Measurements from ENCODE around the gene ANKS1B. TPM values are rescaled to one million over a fixed set of nuclear protein-coding genes. Genes with fewer than 3 reads are reported as not detected.

ANKS1B gene
- total and polyA plus RNA-seq, 2 of the 4 experiments (the other 2 are of a cell fraction), result 0.17 to 0.18 TPM

DNA sequence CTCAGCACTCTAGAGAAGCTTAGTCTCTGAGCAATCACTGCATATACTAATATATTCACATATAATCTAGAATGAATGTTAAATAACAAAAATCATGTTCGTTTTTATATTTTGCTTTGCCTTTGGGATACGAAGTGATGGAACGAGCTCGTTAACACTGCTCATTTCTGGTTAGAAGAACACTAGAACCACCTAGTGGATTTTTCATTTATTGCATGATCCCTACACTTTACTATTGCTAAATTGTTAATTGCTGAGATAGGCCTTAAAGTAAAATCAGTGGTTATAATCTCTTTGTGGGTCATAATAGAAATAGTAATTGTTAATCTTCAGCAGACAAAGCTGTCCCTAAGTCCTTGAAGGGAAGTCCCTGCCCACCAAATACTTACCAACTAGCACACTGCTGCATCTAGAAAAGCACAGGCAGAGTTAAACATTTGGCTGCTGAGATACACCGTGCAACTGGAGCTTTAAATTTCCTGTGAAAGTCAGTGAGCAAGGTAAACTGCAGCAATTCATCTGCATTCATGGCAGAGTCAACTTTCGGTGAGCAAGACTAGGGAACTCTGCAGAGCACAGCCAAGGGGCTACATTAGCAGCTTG is 985.9 kb downstream of the ANKS1B start:
- no peak overlapping the region for H2BK120ac ChIP-seq (ENCODE audit: low read depth, low read length)
- intact Hi-C loops (cut with micrococcal nuclease), result loop anchor here (1.0 to 2.0 kb wide), 5 partner anchors 272 to 574 kb away; no protein-coding TSS in a partner anchor
- ChIA-PET CTCF (interaction anchor here (0.6 to 1.8 kb wide), 10 partner anchors 9 to 300 kb away, joined by 3 to 10 read pairs (median 4); no protein-coding TSS in a partner anchor), POLR2A (ENCODE audit: unreplicated experiment) (interaction anchor here (0.6 kb wide), 1 partner anchor 12 kb away, joined by 3 read pairs; no protein-coding TSS in a partner anchor)
- H3K27me3 ChIP-seq (ENCODE audit: control insufficient read depth, insufficient read depth, low read length), result no peaks in the 10 kb centered on the region
- no peak overlapping the region for H2AFZ ChIP-seq (replicated peaks; ENCODE audit: low read length, poor library complexity)
- no peak overlapping the region for H2BK15ac ChIP-seq (ENCODE audit: low read depth, low read length)
- no peak overlapping the region for H3K23ac ChIP-seq (ENCODE audit: low read depth, low read length)
- no peak overlapping the region for H3K9ac ChIP-seq (ENCODE audit: low read depth, low read length)
- no peak overlapping the region for H3K4ac ChIP-seq (ENCODE audit: low read depth, low read length)
- no peak overlapping the region for H3K18ac ChIP-seq (ENCODE audit: low read depth, low read length)
- no peak overlapping the region for H4K91ac ChIP-seq (ENCODE audit: insufficient read depth, low read depth, low read length)
- H3K27ac ChIP-seq (ENCODE audit: insufficient read depth, low read length), result no peak overlapping the region
- no TSS peak for BruUV-seq (replicated peaks)
- H2AK9ac ChIP-seq (replicated peaks; ENCODE audit: low read depth, low read length, poor library complexity), result no peak overlapping the region
- in situ Hi-C loops (cut with MboI; ENCODE audit: low sequenced_read_pairs), result loop anchor here (10.0 to 25.0 kb wide), 2 partner anchors 274 to 436 kb away; no protein-coding TSS in a partner anchor
- no peaks in the 10 kb centered on the region for H3K9me1 ChIP-seq (ENCODE audit: insufficient read depth, low read length)
- no peak overlapping the region for H2BK5ac ChIP-seq (ENCODE audit: low read depth, low read length, poor library complexity, severe bottlenecking)
- no peaks in the 10 kb centered on the region for H4K20me1 ChIP-seq (ENCODE audit: insufficient read depth, low read length)
- H3K4me1 ChIP-seq (ENCODE audit: control insufficient read depth, insufficient read depth, low read length), result no peaks in the 10 kb centered on the region
- 10% methylated on average over 2 of the region's 6 CpGs; no CpG with 5 or more reads in 1 of the 2 experiments for WGBS, 2 experiments (ENCODE audit: extremely low coverage in 2 of 2, insufficient read length in 1 of 2)
- peak; percentile 91 for ATAC-seq (ENCODE audit: low read depth)
- H3K4me3 ChIP-seq (ENCODE audit: insufficient read depth, low read depth, low read length), result no peak overlapping the region
- dilution Hi-C loops (cut with HindIII; ENCODE audit: low sequenced_read_pairs, unreplicated experiment), result no loop called here
- H3K14ac ChIP-seq (replicated peaks; ENCODE audit: low read depth, low read length), result no peak overlapping the region
- no peak overlapping the region for H3K56ac ChIP-seq (ENCODE audit: extremely low read depth, insufficient read depth, low read length)
- H3K9me3 ChIP-seq (ENCODE audit: control insufficient read depth, insufficient read depth, low read length), result no peaks in the 10 kb centered on the region
- no peak overlapping the region for H3K4me2 ChIP-seq (ENCODE audit: low read depth, low read length)
- DNase-seq, result peak; percentile 38
- TF ChIP-seq, protein P1, sequence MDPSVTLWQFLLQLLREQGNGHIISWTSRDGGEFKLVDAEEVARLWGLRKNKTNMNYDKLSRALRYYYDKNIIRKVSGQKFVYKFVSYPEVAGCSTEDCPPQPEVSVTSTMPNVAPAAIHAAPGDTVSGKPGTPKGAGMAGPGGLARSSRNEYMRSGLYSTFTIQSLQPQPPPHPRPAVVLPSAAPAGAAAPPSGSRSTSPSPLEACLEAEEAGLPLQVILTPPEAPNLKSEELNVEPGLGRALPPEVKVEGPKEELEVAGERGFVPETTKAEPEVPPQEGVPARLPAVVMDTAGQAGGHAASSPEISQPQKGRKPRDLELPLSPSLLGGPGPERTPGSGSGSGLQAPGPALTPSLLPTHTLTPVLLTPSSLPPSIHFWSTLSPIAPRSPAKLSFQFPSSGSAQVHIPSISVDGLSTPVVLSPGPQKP (IDR thresholded peaks at IDR 0.05; ENCODE audit: borderline replicate concordance, low read depth, low read length), result no peak
- TF ChIP-seq, protein P2, sequence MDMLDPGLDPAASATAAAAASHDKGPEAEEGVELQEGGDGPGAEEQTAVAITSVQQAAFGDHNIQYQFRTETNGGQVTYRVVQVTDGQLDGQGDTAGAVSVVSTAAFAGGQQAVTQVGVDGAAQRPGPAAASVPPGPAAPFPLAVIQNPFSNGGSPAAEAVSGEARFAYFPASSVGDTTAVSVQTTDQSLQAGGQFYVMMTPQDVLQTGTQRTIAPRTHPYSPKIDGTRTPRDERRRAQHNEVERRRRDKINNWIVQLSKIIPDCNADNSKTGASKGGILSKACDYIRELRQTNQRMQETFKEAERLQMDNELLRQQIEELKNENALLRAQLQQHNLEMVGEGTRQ (IDR thresholded peaks at IDR 0.05; ENCODE audit: low read depth, low read length), result no peak
- peak; percentile 83 for TF ChIP-seq RAD21 (IDR thresholded peaks at IDR 0.05; ENCODE audit: low read length)
- TF ChIP-seq, protein P3, sequence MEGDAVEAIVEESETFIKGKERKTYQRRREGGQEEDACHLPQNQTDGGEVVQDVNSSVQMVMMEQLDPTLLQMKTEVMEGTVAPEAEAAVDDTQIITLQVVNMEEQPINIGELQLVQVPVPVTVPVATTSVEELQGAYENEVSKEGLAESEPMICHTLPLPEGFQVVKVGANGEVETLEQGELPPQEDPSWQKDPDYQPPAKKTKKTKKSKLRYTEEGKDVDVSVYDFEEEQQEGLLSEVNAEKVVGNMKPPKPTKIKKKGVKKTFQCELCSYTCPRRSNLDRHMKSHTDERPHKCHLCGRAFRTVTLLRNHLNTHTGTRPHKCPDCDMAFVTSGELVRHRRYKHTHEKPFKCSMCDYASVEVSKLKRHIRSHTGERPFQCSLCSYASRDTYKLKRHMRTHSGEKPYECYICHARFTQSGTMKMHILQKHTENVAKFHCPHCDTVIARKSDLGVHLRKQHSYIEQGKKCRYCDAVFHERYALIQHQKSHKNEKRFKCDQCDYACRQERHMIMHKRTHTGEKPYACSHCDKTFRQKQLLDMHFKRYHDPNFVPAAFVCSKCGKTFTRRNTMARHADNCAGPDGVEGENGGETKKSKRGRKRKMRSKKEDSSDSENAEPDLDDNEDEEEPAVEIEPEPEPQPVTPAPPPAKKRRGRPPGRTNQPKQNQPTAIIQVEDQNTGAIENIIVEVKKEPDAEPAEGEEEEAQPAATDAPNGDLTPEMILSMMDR (conservative IDR thresholded peaks at IDR 0.05; ENCODE audit: low read depth, low read length), result peak; percentile 80
- TF ChIP-seq SMC3 (IDR thresholded peaks at IDR 0.05; ENCODE audit: low read depth, low read length), result peak; percentile 66
- peak; percentile 42; the same call in 1 of the 2 replicates for TF ChIP-seq CEBPB (IDR thresholded peaks at IDR 0.05; ENCODE audit: low read depth, low read length)
- no peak overlapping the region for H2AK5ac ChIP-seq (ENCODE audit: low read depth, low read length)
- no peak overlapping the region for H2BK20ac ChIP-seq (ENCODE audit: low read depth, low read length)
- no peak overlapping the region for H4K8ac ChIP-seq (ENCODE audit: low read depth in 2 of 2, low read length in 2 of 2)
- no peak overlapping the region for H4K5ac ChIP-seq (ENCODE audit: low read depth, low read length)
- H3K79me1 ChIP-seq (ENCODE audit: low read depth in 1 of 2, low read length in 2 of 2), result no peaks in the 10 kb centered on the region
- H3K36me3 ChIP-seq (ENCODE audit: control insufficient read depth, insufficient read depth, low read length), result no peaks in the 10 kb centered on the region

Data from IMR-90 (cell line).